Measurements from ENCODE around the gene GRHL1. TPM values are rescaled to one million over a fixed set of nuclear protein-coding genes. Genes with fewer than 3 reads are reported as not detected.

GRHL1 gene
- total and polyA plus RNA-seq, 9 of the 15 experiments (the other 6 are each of a cell fraction or from before 2014, with no cell fraction given): 1.7 to 6.1 (median 4.7) TPM

DNA sequence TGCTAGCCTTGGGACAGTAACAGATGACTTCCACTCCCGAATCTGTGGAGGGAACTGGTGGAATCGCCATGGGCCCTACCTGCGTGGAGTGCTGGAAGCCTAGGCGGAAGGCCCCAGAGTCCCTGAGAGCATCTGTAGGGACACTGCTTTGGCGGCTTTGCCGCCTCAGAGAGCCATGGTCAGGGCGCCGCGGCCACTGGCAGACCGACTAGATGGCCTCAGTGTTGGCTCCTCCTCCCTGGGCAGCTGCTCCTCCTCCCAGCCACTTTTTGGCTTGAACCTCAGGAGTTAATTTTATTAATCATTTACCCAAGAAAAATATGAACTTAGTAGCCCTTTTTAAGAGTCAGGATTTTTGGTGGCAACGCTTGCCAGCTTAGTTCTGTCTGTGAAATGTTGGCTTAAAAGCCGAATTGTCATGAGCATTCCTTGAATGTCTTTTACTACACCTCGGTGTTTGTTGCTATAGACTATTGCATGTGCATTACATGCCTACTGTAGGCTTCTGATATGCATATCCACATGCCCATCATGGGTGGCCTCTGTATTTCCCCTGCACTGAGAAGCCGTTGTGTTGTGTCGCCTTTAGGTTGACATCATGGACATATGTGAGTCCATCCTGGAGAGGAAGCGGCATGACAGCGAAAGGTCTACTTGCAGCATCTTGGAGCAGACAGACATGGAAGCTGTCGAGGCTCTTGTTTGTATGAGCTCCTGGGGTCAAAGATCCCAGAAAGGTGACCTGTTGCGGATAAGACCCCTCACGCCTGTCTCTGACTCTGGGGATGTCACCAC, 94.3 kb downstream of the GRHL1 start:
- intact Hi-C loops (cut with micrococcal nuclease) (no loop called here), in situ Hi-C loops (cut with MboI) (loop anchor here (5.0 kb wide), 2 partner anchors 58 to 233 kb away; no protein-coding TSS in a partner anchor)
- 86% methylated on average over 20 of the region's 20 CpGs for WGBS (ENCODE audit: insufficient coverage, low coverage, missing lambda C conversion rate)
- no peak overlapping the region for H2AFZ ChIP-seq (ENCODE audit: low read depth, low read length)
- no peak overlapping the region; a peak in 1 of 4 replicates for H3K9ac ChIP-seq (ENCODE audit: insufficient read depth in 1 of 2, low read depth in 2 of 2, low read length in 2 of 2)
- no peak overlapping the region; the same call in 1 of the 2 replicates for H3K4me2 ChIP-seq (ENCODE audit: insufficient read depth, low read length)
- H3K9me3 ChIP-seq (replicated peaks; ENCODE audit: control insufficient read depth, insufficient read depth, low read depth, low read length): 0 out of 2 replicates have a peak, but pooled peaks cover 2% of the 10 kb centered on the region
- peaks cover 46% of the 10 kb centered on the region for H3K36me3 ChIP-seq (ENCODE audit: control insufficient read depth, insufficient read depth, low read length)
- ChIA-PET POLR2A (interaction anchor here (1.0 to 2.7 kb wide), 4 partner anchors 9 to 98 kb away, joined by 3 to 13 read pairs (median 6); no protein-coding TSS in a partner anchor), CTCF (ENCODE audit: low intra/inter-chr PET ratio) (no interaction called here)
- peak; percentile 58; the same call in 1 of the 2 replicates for TF ChIP-seq RBFOX2 (IDR thresholded peaks at IDR 0.05; ENCODE audit: low read depth, low read length)
- TF ChIP-seq NR2C2 (CRISPR knock-in tag; IDR thresholded peaks at IDR 0.05): no peak
- TF ChIP-seq NR2C2 (tag; IDR thresholded peaks at IDR 0.05): no peak
- TF ChIP-seq ZBTB33 (CRISPR knock-in tag; IDR thresholded peaks at IDR 0.05): peak; percentile 25; the same call in 1 of the 2 replicates
- DNase-seq (ENCODE audit: extremely low read depth in 1 of 4, low spot score in 3 of 4) (no peak), ATAC-seq (no peak), FAIRE-seq (peak; percentile 69)
- H4K20me1 ChIP-seq (replicated peaks; ENCODE audit: control insufficient read depth, insufficient read depth, low read length): peaks cover 8% of the 10 kb centered on the region; the same call in 1 of the 2 replicates
- H3K79me2 ChIP-seq (ENCODE audit: control insufficient read depth, insufficient read depth, low read length): peaks cover 41% of the 10 kb centered on the region
- no peak overlapping the region for H3K27ac ChIP-seq (ENCODE audit: extremely low read depth, low read depth, low read length)
- H3K9me1 ChIP-seq (ENCODE audit: control insufficient read depth, insufficient read depth, low read length): peaks cover 7% of the 10 kb centered on the region
- H3K4me1 ChIP-seq (replicated peaks in 1 of 2; ENCODE audit: control insufficient read depth in 2 of 2, insufficient read depth in 2 of 2, low read length in 2 of 2): peaks cover 7 to 55% of the 10 kb centered on the region in 2 experiments; a peak in 4 of 5 replicates
- H3K4me3 ChIP-seq: no peak overlapping the region
- no TSS peak for BruUV-seq (replicated peaks)
- H3K27me3 ChIP-seq (ENCODE audit: control insufficient read depth in 2 of 2, insufficient read depth in 2 of 2, low read length in 2 of 2): no peaks in the 10 kb centered on the region

Data from K562 (cell line).